MM.1S (cell line): Measurements from ENCODE around the gene MAD1L1.
"Not testable (repeated sequence)": the region's sequence is repeated elsewhere in the genome, so short reads cannot be mapped to it uniquely, and the experiment has no call there.

ENCODE experiments used
- DNase-seq: peaks from one replicate; pipeline ENCODE4 v3.0.0-alpha.2; 2015
- H2AFZ ChIP-seq: fragments of 300-600 bp; sonication (generic); 2 replicates; pipeline ENCODE4 v1.6.0; 2016; ENCODE audit warnings: antibody characterized with exemption, low read length
- H3F3A ChIP-seq: fragments of 300-600 bp; sonication (generic); 2 replicates; pipeline ENCODE4 v1.6.1; 2016; ENCODE audit warnings: mild to moderate bottlenecking, antibody characterized with exemption, low read length, moderate library complexity, mixed read lengths; ENCODE audit not compliant: insufficient read depth
- H3K27ac ChIP-seq: fragments of 300-600 bp; sonication (generic); 2 replicates; pipeline ENCODE4 v1.5.1; 2016; ENCODE audit warnings: mild to moderate bottlenecking, low read length
- H3K27me3 ChIP-seq: fragments of 300-600 bp; sonication (generic); replicated peaks from 2 replicates; pipeline ENCODE4 v1.6.0; 2016; ENCODE audit warnings: low read length; ENCODE audit not compliant: insufficient read depth
- H3K36me3 ChIP-seq: fragments of 300-600 bp; sonication (generic); replicated peaks from 2 replicates; pipeline ENCODE4 v1.6.1; 2016; ENCODE audit warnings: mild to moderate bottlenecking, low read length, mixed read lengths; ENCODE audit not compliant: insufficient read depth
- H3K4me1 ChIP-seq: fragments of 300-600 bp; sonication (generic); 2 replicates; pipeline ENCODE4 v1.6.1; 2016; ENCODE audit warnings: low read length, mixed read lengths
- H3K4me2 ChIP-seq: fragments of 300-600 bp; sonication (generic); 2 replicates; pipeline ENCODE4 v1.6.0; 2016; ENCODE audit warnings: low read depth, low read length
- H3K4me3 ChIP-seq: fragments of 300-600 bp; sonication (generic); 2 replicates; pipeline ENCODE4 v1.5.1; 2016; ENCODE audit warnings: low read length, mixed read lengths
- H3K79me2 ChIP-seq: fragments of 300-600 bp; sonication (generic); 2 replicates; pipeline ENCODE4 v1.6.1; 2016; ENCODE audit warnings: mixed run types, low read length, mixed read lengths
- H3K9ac ChIP-seq: fragments of 300-600 bp; sonication (generic); 2 replicates; pipeline ENCODE4 v1.6.1; 2016; ENCODE audit warnings: low read length, mixed read lengths
- H3K9me2 ChIP-seq: fragments of 300-600 bp; sonication (generic); replicated peaks from 2 replicates; pipeline ENCODE4 v1.6.1; 2016; ENCODE audit warnings: mild to moderate bottlenecking, low read length, mixed read lengths; ENCODE audit not compliant: insufficient read depth
- H3K9me3 ChIP-seq: fragments of 300-600 bp; sonication (generic); replicated peaks from 2 replicates; pipeline ENCODE4 v1.6.1; 2016; ENCODE audit warnings: mild to moderate bottlenecking, low read length, mixed read lengths; ENCODE audit not compliant: insufficient read depth
- H4K20me1 ChIP-seq: fragments of 300-600 bp; sonication (generic); 2 replicates; pipeline ENCODE4 v1.6.1; 2016; ENCODE audit warnings: mild to moderate bottlenecking, low read length, moderate library complexity, mixed read lengths; ENCODE audit not compliant: insufficient read depth
- CTCF ChIP-seq: fragments of 300-600 bp; sonication (generic); IDR thresholded peaks from 2 replicates; pipeline ENCODE4 v1.5.1; 2016; ENCODE audit warnings: antibody characterized with exemption, low read length, mixed read lengths
- EZH2 ChIP-seq: fragments of 300-600 bp; sonication (generic); optimal IDR thresholded peaks from 2 replicates; pipeline ENCODE3; 2017; ENCODE audit warnings: low read depth, mild to moderate bottlenecking, antibody characterized with exemption, low read length, mixed read lengths
- EZH2phosphoT487 ChIP-seq: fragments of 300-600 bp; sonication (generic); IDR thresholded peaks from 2 replicates; pipeline ENCODE4 v1.6.1; 2018; ENCODE audit warnings: antibody characterized with exemption, low read length

Gene MAD1L1

GRCh38 chr7:1931256-1931950 lies 301.3 kb downstream of the MAD1L1 start:
- H3K4me2 ChIP-seq: no peak overlapping the region
- H4K20me1 ChIP-seq: no peaks in the 10 kb centered on the region
- H3K4me1 ChIP-seq: no peaks in the 10 kb centered on the region
- H3K79me2 ChIP-seq: no peaks in the 10 kb centered on the region
- H3F3A ChIP-seq: no peaks in the 10 kb centered on the region
- TF ChIP-seq EZH2: no peak
- TF ChIP-seq CTCF: no peak
- no peak for TF ChIP-seq EZH2phosphoT487
- no peak overlapping the region for H2AFZ ChIP-seq
- H3K27ac ChIP-seq: no peak overlapping the region
- no peaks in the 10 kb centered on the region for H3K27me3 ChIP-seq
- H3K9me2 ChIP-seq: no peaks in the 10 kb centered on the region
- no peak for DNase-seq
- no peaks in the 10 kb centered on the region for H3K9me3 ChIP-seq
- no peaks in the 10 kb centered on the region for H3K36me3 ChIP-seq
- no peak overlapping the region for H3K4me3 ChIP-seq
- H3K9ac ChIP-seq: no peak overlapping the region

DNA sequence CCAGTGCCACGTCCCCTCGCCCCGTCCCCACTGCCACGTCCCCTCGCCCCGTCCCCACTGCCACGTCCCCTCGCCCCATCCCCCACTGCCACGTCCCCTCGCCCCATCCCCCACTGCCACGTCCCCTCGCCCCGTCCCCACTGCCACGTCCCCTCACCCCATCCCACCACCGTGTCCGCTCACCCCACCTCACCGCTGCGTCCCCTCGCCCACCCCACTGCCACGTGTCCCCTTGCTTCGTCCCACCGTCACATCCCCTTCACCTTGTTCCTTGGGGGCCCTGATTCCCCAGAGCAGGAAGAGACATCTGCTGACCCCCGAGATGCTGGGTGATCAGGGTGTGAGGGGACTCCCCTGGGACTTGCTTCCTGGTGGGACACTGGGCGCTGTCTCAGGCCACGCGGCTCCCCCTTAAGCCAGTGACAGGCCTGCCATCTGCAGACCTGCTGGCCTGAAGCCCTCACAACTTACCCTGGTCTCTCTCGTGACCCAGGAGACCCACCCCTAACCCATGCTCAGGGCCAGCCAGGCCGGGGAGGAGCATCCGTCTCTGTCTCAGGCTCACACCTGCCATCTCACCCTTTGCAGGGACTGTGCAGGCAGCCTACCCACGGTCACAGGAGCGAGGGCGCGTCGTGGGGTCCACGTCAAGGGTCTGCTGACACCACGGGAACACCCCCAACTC lies 302.2 kb downstream of the MAD1L1 start:
- no peaks in the 10 kb centered on the region for H3K9me2 ChIP-seq
- H3K9ac ChIP-seq: no peak overlapping the region
- H3K4me1 ChIP-seq: no peaks in the 10 kb centered on the region
- H3K79me2 ChIP-seq: no peaks in the 10 kb centered on the region
- no peaks in the 10 kb centered on the region for H3K9me3 ChIP-seq
- H3K27ac ChIP-seq: no peak overlapping the region
- H3K4me2 ChIP-seq: no peak overlapping the region
- H3K27me3 ChIP-seq: no peaks in the 10 kb centered on the region
- H2AFZ ChIP-seq: no peak overlapping the region
- no peaks in the 10 kb centered on the region for H3F3A ChIP-seq
- no peak overlapping the region for H3K4me3 ChIP-seq
- no peak for TF ChIP-seq CTCF
- no peak for TF ChIP-seq EZH2phosphoT487
- no peak for TF ChIP-seq EZH2
- DNase-seq: no peak
- no peaks in the 10 kb centered on the region for H4K20me1 ChIP-seq
- H3K36me3 ChIP-seq: no peaks in the 10 kb centered on the region

GRCh38 chr7:1929349-1929925 lies 303.3 kb downstream of the MAD1L1 start:
- not testable (repeated sequence) for H3K4me3 ChIP-seq, H4K20me1 ChIP-seq

More at GRCh38 chr7:1929349-1929925, 303.3 kb downstream of the MAD1L1 start:
- not testable (repeated sequence) for H2AFZ ChIP-seq, DNase-seq, H3K9me3 ChIP-seq, H3K27me3 ChIP-seq, H3K79me2 ChIP-seq, H3K36me3 ChIP-seq, H3K9me2 ChIP-seq, H3K4me2 ChIP-seq, H3K9ac ChIP-seq, H3F3A ChIP-seq, H3K4me1 ChIP-seq, H3K27ac ChIP-seq
